HFF-Myc (cell line): Measurements from ENCODE around the gene AGL.
"Not testable (repeated sequence)": the region's sequence is repeated elsewhere in the genome, so short reads cannot be mapped to it uniquely, and the experiment has no call there.

ENCODE experiments used
- DNase-seq: peaks from one replicate; pipeline ENCODE4 v3.0.0-alpha.2; 2011; ENCODE audit warnings: low read depth; ENCODE audit errors: extremely low read depth
- H3K4me3 ChIP-seq: replicated peaks from 2 replicates; pipeline ENCODE4 v1.5.1; 2011; ENCODE audit warnings: low read depth, mild to moderate bottlenecking, control low read depth, low read length
- TF ChIP-seq, protein P1 (sequence below): IDR thresholded peaks from 2 replicates; pipeline ENCODE4 v1.5.1; 2012; ENCODE audit warnings: mild to moderate bottlenecking, low read depth, low read length, control low read depth; ENCODE audit errors: missing control alignments

Gene AGL

DNA sequence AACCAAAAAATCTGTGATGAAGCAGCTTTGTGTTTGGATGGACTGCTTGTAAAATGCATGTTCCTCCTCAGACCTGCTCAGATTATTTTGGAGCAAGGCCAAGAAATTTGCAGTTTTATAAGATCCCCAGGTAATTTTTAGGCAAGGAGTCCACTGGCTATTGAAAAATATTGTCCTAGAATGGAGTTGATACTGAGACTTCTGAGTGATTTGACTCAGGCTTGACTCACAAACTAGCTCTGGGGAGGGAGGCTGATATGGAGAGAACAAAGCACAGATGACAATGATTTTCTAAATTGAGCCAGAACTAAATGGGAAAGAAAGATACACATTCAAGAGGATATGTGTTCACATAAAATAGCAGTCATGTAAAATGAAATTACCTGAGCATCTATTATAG, 36.7 kb downstream of the AGL start:
- no peak for DNase-seq
- TF ChIP-seq, protein P1, sequence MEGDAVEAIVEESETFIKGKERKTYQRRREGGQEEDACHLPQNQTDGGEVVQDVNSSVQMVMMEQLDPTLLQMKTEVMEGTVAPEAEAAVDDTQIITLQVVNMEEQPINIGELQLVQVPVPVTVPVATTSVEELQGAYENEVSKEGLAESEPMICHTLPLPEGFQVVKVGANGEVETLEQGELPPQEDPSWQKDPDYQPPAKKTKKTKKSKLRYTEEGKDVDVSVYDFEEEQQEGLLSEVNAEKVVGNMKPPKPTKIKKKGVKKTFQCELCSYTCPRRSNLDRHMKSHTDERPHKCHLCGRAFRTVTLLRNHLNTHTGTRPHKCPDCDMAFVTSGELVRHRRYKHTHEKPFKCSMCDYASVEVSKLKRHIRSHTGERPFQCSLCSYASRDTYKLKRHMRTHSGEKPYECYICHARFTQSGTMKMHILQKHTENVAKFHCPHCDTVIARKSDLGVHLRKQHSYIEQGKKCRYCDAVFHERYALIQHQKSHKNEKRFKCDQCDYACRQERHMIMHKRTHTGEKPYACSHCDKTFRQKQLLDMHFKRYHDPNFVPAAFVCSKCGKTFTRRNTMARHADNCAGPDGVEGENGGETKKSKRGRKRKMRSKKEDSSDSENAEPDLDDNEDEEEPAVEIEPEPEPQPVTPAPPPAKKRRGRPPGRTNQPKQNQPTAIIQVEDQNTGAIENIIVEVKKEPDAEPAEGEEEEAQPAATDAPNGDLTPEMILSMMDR, result no peak

GRCh38 chr1:99887890-99888289, 37.7 kb downstream of the AGL start:
- TF ChIP-seq, protein P1, result no peak
- DNase-seq, result no peak
- no peak overlapping the region for H3K4me3 ChIP-seq

More for the DNA sequence above, 36.7 kb downstream of the AGL start:
- no peak overlapping the region for H3K4me3 ChIP-seq

DNA sequence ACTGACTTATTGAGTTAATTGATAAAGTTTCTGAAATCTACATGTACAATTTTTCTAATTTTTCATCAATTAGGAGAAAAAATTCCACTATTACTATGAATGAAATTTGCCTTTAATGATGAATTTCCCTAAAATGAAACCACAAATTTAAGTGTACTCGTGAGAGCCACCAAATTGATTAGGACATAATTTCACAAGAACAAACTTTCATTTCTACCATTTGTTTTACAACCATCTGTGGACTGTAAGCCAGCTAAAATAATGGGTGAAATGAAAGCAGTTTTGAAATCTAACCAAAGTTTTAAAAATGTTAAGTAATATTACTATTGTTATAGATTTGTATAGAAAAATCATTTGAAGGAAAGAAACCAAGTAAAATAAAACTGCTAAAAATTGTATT, 41.8 kb downstream of the AGL start:
- H3K4me3 ChIP-seq, result no peak overlapping the region
- TF ChIP-seq, protein P1, result no peak
- DNase-seq, result no peak

- not testable (repeated sequence) for H3K4me3 ChIP-seq, DNase-seq
Measured at GRCh38 chr1:99903278-99903677, 53.1 kb downstream of the AGL start.

DNA sequence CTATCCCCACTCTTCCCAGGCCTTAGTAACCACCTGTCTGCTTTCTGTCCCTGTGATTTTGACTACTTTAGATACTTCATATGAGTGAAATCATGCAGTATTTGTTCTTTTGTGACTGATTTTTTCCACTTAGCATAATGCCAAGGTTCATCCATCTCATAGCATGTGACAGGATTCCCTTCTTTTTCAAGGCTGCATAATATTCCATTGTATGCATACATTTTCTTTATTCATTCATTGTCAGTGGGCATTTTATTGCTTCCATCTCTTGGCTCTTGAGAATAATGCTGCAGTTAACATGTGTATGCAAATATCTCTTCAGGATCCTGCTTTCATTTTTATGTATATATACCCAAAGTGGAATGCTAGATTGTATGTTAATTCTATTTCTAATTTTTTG, 56.4 kb downstream of the AGL start:
- H3K4me3 ChIP-seq, result no peak overlapping the region
- no peak for DNase-seq
- TF ChIP-seq, protein P1, result no peak

GRCh38 chr1:99917214-99917613, 67.1 kb downstream of the AGL start:
- TF ChIP-seq, protein P1, result no peak
- H3K4me3 ChIP-seq, result no peak overlapping the region
- no peak for DNase-seq

DNA sequence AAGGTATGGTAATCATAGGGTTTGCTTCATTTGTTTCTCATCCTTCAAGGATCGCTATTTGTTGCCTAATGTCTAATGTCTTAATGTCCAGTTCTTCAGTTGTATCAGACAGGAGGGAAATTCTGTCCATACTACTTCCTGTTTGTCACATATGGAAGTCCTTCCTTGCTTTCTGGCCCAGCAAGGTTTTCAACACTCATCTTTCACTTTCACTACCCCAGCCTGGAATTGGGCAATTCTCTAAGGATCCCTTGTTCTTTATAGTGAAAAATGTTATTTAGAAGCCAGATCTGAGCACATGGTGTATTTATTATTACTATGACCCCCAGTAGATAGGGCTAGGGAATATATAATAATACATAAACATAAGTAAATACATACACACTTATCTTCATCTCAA, 69.1 kb downstream of the AGL start:
- H3K4me3 ChIP-seq, result no peak overlapping the region
- no peak for DNase-seq
- TF ChIP-seq, protein P1, result no peak
